SKM-1 (cell line): Measurements from ENCODE around the gene PDZD11.
"Not testable (repeated sequence)": the region's sequence is repeated elsewhere in the genome, so short reads cannot be mapped to it uniquely, and the experiment has no call there.

ENCODE experiments used
- DNase-seq: peaks from one replicate; lab custom pipeline; 2025; ENCODE audit not compliant: unreplicated experiment; lab: John Stamatoyannopoulos, UW

PDZD11 gene, protein sequence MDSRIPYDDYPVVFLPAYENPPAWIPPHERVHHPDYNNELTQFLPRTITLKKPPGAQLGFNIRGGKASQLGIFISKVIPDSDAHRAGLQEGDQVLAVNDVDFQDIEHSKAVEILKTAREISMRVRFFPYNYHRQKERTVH

DNA sequence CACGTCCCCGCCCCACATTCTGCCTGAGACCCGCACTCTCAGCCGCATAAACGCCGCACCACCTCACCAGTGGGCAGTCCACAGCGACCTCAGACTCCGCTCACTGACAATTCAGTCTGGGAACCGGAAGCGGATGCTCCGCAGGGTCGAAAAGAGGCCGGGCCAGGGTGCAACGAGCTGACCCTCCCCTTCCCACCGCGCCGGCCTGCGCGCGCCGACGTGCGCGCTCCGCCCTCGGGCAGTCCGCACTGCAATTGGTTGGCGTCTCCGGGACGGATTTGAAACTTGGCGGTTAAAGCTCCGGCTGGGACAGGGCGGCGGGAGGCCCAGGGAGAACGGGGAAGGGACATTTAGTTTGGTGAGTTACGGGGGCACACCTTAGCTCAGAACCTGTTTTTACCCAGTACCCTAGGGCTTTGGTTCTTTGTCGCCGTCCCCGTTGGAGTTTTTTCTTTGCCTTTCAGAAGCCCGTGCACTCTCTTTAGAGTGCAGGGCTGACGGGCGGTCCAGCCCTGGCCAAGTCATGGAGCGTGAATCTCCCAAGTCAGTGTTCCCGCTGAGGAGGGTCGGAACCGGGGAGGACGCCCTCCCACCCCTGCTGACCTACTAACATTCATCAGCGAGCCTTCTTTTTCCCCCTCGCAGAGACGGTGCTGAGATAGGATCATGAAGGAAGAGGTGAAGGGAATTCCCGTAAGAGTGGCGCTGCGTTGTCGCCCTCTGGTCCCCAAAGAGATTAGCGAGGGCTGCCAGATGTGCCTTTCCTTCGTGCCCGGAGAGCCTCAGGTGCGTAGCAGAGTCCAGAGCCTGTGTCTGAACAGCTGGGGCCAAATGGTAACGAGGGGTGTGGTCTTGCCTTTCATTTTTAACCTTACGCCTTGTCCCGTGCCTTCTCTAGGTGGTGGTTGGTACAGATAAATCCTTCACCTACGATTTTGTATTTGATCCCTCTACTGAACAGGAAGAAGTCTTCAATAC is at the start of gene PDZD11, which contains the start of gene KIF4A:
Gene PDZD11, minus strand, starts transcription at position 135 of the 978 bp plus-strand sequence. CDS start 586 bp downstream, outside the sequence.
Gene KIF4A, plus strand, starts transcription at position 312 of the 978 bp plus-strand sequence. Its CDS starts 355 bp downstream, at position 667.
- DNase-seq, result peak; percentile 33

DNA sequence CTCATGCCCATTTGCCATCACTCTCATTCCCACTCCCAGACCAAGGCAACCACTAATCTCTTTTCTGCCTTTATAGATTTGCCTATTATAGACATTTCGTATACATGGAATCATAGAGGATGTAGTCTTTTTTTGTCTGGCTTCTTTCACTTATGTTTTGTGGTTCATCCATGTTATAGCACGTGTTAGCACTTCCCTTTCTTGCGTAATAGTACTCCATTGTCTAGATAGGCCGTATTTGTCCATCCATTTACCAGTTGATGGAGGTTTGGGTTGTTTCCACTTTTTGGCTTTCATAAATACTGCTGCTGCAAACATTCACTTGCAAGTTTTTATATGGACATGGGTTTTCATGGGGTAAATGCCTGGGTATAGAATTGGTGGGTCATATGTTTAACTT is 48.6 kb upstream of the PDZD11 start:
- peak; percentile 6 for DNase-seq

DNA sequence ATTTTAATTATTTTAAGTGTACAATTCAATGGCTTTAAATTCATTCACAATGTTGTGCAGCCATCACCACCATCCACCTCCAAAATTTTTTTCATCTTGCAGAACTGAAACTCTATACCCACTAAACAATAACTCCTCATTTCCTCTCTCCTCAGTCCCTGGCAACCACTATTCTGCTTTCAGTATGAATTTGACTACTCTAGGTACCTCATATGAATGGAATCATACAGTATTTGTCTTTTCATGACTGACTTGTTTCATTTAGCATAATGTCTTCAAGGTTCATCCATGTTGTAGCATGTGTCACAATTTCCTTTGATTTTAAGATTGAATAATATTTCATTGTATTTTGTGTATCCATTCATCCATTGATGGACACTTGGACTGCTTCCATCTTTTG is 47.0 kb upstream of the PDZD11 start:
- DNase-seq, result no peak

DNA sequence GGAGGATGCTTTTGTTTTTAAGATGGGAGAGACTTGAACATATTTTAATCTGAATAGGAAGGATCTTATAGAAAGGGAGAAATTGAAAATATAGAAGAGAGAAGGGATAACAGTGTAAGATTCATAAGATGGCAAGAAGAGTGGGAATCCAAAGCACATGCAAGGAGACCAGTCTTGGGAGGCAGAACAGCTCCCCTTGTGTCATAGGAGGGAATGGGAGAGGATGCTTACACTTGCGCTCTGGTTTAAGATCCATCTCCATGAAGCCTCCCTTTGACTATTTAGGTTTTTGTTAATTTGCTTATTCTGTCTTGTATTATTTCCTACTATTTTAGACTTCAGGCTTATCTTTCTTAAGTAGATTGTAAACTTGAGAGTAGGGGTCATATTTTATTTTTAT is 42.9 kb upstream of the PDZD11 start:
- no peak for DNase-seq

DNA sequence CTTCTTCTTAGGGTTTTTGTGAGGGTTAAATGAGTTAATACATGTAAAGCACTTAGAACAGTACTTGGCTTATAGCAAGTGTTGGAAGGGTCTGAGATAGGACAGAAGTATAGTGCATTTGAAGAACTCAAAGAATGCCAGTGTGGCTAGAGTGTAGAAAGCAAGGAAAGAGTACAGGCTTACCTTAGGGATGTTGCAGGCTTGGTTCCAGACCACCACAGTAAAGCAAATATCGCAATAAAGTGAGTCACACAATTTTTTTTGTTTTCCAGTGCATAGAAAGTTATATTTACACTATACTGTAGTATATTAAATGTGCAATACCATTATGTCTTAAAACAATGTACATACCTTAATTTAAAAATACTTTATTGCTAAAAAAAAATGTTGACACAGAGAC is 41.4 kb upstream of the PDZD11 start:
- DNase-seq, result no peak

DNA sequence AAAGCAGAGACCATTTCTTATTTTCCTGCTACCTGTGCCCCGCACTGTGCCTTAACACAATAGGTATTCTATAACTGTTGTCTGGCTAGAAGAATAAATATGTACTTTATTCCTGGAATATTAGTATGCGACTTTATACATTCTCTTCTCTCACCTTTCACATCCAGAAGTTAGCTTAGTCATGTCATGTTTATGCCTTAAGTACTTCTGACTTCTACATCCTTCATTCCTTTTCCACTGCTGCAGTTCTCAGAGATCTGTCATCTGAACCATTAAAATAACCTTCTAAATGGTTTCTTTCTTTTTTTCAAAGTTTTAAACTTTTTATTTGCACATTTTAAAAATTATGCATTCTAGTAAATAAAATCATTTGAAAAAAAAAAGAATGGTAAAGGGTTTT is 34.6 kb upstream of the PDZD11 start:
- no peak for DNase-seq

DNA sequence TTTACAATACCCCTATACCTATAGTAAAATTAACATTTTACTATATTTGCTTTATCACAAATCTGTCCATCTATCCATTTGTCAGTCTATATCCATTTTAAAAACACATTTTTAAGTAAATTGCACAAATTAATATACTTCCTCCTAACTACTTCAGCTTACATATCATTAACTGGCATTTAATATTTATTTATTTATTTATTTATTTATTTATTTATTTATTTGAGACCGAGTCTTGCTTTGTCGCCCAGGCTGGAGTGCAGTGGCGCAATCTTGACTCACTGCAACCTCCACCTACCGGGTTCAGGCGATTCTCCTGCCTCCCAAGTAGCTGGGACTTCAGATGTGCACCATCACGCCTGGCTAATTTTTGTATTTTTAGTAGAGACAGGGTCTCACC is 33.9 kb upstream of the PDZD11 start:
- DNase-seq, result not testable (repeated sequence)

DNA sequence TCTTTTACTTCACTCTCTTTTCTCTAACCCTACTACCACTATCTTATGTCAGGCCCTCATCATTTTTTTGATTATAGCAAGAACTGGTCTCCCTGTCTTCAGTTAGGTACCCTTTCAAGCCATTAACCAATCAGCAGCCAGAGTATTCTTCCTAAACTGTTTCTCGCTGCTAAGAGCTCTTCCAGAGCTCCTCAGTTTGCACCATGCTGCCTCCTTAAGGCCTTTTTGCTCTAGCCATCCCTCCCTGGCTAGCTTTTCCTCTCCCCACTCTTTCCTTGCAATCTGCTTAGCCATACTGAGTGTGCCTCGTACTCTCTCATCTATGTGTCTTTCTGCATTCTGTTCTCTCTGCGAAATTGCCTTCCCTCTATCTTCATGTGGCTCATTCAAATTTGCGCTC is 33.1 kb upstream of the PDZD11 start:
- DNase-seq, result no peak

DNA sequence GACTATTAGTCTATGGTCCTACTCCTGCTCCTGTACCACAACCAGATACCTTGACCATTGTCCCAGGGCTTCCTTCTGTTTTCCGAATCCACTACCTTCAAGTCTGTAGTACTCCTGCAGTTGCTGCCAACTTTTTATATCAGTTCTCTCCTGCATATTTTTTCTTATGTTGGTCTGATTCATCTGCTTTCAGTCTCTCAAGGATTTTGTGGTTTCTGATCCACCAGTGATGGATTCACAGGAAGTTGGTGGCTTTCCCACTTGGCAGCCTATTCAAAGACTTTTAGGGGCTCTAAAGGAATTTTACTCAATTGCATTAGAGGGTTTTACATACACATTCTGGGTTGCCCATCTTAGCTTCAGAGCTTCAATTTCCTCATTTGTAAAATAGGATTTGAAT is 23.8 kb upstream of the PDZD11 start:
- no peak for DNase-seq

DNA sequence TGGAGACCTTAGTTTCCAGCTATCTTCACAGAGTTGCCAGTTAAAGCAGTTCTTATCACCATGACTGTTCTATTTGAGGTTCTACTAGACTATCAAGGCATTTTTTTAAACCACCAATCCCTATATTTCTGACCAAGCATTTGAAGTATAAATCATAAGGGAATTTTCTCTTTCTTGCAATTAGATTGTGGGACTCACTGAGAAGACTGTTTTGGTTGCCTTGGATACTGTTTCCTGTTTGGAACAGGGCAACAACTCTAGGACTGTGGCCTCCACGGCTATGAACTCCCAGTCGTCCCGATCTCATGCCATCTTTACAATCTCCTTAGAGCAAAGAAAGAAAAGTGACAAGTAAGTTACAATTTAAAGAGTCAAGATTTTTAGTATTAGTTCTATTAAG is 12.0 kb upstream of the PDZD11 start:
- DNase-seq, result no peak

DNA sequence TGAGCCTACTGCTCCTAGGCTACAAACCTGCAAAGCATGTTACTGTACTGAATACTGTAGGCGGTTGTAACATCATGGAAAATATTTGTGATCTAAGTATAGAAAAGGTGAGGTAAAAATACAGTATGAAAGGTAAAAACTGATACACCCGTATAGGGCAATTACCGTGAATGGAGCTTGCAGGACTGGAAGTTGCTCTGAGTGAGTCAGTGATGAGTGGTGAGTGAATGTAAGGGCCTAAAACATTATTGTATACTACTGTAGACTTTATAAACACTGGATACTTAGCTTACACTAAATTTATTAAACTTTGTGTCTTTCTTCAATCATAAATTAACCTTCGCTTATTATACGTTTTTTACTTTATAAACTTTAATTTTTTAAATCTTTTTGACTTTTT is 3.9 kb upstream of the PDZD11 start:
- DNase-seq, result no peak

DNA sequence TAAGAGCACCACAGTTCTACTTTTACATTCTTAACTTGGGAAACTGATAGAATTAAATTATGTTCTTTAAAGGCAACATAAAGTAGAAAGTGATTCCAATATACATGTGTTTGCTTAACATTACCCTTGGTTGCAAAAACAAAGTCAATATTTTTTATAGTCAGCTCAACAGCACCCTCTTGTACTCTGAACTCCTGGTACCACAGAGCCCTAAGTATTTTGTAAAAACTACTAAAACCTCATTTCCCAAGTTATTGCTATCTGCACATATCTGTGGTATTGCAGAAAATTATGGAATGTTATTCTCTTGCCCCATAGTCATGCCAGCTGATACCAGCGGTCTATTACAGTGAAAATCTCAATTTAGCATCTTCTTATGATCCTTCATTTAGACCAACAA is 3.1 kb upstream of the PDZD11 start:
- DNase-seq, result no peak

DNA sequence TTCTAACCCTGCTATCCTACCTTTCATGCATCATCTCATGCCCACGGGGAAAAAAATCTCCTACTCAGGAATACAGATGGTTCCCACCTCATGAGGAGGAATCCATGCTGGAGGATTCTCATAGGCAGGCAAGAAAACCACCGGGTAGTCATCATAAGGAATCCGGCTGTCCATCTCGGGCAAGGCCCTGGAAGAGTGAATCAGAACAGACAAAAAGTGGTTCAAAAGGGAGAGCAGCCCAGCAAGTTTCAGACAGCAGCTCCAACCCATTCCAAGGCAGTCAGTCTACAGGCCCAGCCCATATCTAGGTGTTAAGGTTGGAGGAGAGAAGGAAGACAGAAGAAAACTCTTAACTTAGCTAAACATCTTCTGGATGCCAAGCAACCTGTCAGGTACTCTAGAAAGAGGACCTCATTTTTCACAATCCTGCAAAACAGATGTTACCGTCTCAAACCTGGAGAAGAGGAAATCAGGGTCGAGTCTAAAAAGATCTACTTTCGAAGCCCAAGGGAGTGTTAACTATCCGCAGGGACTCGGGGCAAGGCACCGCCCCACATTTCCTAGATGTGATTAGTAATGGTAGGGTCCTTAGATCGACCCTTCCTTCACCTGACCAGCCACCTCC is 447 bp downstream of the PDZD11 start:
- DNase-seq, result no peak

DNA sequence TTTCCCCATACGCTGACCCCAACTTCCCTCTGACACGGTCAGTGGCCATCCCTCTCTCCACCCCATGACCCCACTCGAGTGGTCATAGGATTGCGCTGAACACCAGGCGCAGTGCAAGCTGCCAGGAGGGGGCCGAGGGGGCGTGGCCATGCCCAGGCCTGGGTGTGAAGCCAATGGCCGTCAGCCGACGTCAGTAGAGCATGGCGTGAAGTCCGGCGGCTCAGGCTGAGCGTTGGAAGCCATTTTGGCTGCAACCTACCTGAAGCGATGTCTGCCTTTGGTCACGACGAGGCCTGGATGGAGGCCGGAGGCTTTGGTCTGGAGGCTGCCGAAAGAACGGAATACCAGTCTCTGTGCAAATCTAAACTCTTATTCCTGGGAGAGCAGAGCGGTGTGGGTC is 7.8 kb downstream of the PDZD11 start, which contains the start of gene RAB41:
Gene RAB41, plus strand, starts transcription at position 222 of the 400 bp plus-strand sequence. Its CDS starts 46 bp downstream, at position 268.
- no peak for DNase-seq

DNA sequence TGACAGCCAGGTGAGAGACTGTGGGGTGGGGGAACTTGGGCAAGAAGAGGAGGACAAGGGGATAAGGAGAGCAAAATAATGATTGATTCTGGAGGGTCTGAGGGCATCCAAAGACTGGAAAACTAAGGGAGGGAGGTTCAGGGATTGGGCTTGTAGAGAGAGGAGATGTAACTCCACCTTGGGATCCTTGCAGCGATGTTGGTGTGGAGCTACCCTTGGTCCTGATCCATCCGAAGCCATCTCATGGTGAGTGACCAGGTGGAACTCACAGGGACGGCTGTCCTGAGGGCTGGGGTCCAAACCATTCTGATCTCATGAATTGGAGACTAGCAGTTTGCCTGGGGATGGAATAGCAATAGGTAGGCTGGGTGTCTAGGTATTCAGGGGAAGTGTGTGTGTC is 9.2 kb downstream of the PDZD11 start:
- DNase-seq, result no peak

DNA sequence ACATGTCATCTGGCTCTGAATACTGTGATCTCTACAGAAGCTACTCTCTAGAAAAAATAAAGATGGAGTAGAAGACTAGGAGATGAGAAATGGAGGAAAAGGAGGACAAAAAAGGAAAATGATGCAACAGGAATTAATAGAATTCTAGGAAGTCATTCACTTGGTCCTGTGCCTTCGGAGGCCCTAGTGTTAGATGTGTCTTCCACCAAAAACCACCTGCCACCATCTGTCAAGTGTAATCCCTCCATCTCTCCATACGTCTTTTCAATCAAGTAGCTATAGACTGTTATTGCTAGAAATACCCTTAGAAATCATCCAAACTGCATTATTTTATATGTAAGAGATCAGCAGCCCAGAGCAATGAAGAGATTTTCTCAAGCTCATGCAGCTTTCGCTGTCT is 10.6 kb downstream of the PDZD11 start:
- no peak for DNase-seq

DNA sequence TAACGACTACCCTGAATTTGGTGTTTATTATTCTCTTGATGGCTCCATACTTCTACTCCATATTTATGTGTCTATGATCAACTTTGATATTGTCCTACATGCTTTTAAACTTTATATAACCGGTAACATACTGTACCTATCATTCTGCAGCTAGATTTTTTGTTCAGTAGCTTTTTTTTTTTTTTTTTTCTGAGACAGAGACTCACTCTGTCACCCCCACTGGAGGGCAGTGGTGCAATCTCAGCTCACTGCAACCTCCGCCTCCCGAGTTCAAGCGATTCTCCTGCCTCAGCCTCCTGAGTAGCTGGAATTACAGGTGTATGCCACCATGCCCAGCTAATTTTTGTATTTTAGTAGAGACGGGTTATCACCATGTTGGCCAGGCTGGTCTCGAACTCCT is 15.7 kb downstream of the PDZD11 start:
- not testable (repeated sequence) for DNase-seq

DNA sequence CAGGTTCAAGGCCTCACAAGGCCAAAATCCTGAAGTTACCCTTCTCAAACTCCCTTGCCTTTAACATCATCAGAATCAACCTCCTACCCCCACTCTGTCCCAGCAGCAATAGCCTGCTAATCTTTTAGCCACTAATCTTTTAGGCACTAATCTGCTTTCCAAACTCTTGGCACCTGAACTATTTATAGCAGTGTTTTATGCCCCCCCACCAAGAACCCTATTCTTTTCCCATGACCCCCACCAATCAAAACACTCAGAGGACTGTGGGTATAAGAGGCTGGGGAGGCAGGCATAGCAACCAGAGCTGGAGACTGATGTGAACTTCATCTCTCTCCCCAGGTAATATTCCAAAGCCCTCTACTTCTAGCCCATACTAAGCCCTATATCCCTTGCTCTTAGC is 21.7 kb downstream of the PDZD11 start, which contains the start of gene ARR3:
Gene ARR3, plus strand, starts transcription at position 301 of the 400 bp plus-strand sequence. CDS start 1,052 bp downstream, outside the sequence.
- DNase-seq, result no peak

DNA sequence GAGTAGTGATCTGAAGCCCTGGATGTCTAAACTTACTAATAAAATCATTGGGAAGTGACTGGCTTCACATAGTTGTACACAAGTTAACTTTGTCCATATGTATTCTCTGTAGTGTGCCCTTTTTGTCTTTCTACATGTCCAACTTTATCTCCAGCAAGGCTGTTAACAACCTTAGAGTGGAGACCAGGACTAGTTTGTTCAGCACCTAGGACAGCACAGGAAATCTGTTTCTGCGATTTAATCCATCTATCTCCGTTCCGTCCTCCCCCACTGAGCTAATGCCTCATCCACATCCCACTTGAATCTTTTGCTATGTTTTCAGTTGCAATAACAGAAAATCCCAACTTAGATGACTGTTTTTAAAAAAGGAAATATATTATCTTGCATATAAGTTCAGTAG is 24.9 kb downstream of the PDZD11 start:
- DNase-seq, result no peak

DNA sequence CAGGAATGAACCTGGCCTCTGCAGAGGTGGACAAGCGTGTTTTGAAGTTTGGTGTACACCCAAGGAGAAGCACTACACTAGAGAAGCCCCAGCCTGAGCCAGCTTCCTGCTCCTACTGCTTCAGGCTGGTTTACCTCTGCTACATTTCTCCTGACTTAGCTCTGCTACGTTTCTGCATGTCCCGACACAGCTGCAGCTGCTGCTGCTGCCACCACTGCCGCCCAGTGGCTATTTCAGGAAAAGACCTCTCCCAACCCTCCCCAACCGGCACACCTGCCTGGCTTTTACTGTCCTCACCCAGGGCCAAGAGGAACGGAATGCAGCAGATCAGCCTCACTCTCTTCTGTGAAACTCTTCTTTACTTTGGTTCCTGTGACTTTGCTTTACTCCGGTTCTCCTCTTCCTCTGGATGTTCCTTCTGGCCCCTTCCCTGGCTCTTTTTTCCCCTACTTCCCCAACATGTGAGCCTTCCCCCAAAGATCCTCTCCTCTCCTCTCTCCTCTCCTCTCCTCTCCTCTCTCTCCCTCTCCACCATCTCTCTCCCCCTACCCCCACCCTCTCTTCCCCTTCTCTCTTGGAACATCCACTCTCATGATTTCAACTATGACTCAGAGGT is 26.7 kb downstream of the PDZD11 start:
- DNase-seq, result peak; percentile 4

DNA sequence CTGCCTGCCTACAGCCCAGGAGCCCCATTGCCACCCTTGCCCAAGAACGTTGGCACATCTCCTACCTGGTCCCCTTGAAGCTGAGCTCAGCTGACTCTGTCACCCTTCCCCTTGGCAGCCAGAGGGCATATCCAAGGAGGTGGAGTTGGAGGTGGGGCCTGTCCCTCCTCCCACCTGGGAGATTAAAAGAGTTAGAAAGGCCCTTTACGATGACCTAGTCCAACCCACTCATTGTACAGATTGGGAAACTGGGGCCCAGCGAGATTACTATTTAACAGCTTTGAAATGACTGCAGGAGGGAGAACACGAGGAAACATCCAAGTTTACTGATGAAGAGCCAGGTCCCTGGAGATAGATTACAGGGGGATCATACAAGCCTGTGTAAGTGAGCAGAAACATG is 29.6 kb downstream of the PDZD11 start, which contains the start of gene P2RY4:
Gene P2RY4, minus strand, starts transcription at position 101 of the 400 bp plus-strand sequence. CDS start 580 bp downstream, outside the sequence.
- no peak for DNase-seq
